GM21423 (cell line): Measurements from ENCODE around the gene METTL23.
"Not testable (repeated sequence)": the region's sequence is repeated elsewhere in the genome, so short reads cannot be mapped to it uniquely, and the experiment has no call there.

Experiments used
- ATAC-seq: cut with Tn5 transposase; IDR thresholded peaks from one replicate; pipeline ENCODE4 v1.9.1; 2021; ENCODE audit warnings: mild to moderate bottlenecking, moderate library complexity; ENCODE audit not compliant: unreplicated experiment

The METTL23 gene

GRCh38 chr17:76734080-76734840 lies 7.6 kb downstream of the METTL23 start:
- ATAC-seq = no peak

GRCh38 chr17:76735006-76735405 lies 8.4 kb downstream of the METTL23 start:
- no peak for ATAC-seq

DNA sequence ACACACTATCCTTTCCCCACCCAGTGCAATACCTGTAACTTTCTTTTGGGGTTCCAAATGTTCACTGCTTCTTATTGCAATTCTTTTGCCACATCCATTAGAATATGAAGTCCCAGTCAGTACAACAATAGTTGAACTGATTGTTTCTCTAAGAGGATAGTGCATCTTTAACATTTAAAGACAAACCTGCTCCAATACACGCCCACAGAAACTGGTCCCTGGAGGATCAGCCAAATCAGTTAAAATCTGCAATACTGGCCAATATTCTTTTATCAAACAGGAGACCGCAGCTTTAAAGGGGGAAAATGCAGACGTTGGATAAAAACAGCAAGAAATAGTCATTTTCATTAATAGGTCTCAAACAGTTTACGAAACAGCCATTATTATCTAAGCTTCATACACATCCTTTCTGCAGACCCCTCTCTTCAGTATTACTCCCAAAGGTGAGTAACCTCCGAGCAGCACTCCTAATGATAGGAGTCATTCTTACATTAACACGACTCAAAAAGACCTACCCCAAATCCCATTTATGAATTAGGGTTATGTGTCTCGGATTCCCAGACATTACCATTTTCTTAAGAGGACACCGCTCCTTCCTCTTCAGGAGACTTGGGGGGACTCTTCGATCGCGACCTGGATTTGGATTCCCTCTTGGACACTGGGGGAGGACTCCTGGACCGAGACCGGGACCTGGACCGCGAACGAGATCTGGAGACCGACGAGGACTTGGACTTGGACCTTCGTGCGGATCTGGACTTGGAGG lies 9.1 kb downstream of the METTL23 start:
- ATAC-seq = no peak

DNA sequence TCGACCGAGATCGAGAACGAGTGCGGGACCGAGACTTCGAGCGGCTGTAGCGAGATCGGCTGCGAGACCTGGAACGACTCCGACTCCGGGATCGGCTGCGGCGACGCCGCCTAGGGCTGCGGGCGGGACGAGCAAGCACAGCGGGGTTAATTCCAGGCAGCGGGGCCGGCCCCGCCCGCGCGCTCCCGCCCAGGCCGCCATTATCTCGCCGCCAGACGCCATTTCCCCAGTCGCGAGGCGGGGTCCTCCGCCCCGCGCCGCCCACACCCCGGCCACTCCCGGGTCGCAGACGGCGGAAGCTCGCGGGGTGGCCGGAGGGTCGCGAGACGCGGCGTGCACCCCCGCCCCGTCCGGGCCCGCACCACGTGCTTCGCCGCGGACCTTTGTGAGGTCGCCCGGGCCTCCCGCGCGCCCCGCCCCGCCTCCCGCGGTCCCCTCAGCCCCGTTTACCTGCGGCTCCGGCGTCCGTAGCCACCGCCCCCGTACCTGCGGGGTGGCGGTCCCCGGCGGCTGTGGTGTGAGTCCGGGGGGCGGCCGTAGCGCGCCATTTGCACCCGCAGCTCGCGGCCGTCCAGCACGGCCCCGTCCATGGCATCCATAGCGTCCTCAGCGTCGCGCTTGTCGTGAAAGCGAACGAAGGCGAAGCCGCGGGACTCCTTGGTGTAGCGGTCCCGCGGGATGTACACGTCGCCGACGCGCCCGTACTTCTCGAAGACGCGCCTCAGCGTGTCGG lies 9.9 kb downstream of the METTL23 start:
- peak; percentile 15 for ATAC-seq

- peak; percentile 68 for ATAC-seq
These were observed 10.5 kb downstream of the METTL23 start, which contains the start of gene SRSF2 for GRCh38 chr17:76737082-76737675. Gene SRSF2, minus strand, starts transcription at chr17:76737331. Its CDS starts 171 bp downstream, at chr17:76737160.

DNA sequence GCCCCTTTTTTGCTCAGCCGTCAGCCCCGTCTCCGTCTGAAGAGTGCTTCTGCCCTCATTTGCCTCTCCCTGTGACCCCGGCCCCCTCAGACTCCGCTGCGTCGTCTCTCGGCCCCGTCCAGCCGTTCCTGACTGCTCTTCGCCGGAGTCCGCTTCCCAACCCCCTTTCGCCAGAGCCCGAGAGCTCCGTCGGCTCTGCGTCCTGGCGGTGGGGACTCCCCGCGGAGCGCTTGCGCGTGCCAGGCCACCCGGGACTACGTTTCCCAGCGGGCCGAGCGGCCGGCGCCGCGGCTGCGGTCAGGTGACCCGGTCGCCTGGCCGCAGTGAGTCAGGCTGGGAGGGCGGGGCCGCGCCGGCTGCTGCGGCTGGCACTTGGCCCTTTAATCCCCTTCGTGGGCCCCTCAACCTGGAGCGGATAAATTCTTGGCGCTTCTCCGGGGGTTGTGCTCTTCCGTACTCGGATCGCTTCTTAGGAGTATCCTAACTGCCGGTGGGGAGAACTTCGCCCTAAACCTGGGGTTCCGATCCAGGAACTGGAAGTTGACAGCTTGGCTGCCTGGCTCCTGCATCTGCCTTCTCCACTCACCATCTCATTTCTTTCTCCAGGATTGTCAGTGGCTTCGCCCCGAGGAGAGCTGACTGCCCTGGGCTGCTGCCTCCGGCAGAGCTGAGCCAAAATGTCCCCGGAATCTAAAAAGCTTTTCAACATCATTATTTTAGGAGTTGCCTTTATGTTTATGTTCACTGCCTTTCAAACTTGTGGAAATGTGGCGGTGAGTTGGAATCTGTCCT lies 11.2 kb downstream of the METTL23 start, which contains the start of gene MFSD11:
MFSD11 (plus strand) TSS at position 444 of the 792 bp plus-strand sequence; CDS start at position 678, 234 bp downstream.
- peak; percentile 51 for ATAC-seq

GRCh38 chr17:76738468-76738850 lies 11.8 kb downstream of the METTL23 start:
- no peak for ATAC-seq

DNA sequence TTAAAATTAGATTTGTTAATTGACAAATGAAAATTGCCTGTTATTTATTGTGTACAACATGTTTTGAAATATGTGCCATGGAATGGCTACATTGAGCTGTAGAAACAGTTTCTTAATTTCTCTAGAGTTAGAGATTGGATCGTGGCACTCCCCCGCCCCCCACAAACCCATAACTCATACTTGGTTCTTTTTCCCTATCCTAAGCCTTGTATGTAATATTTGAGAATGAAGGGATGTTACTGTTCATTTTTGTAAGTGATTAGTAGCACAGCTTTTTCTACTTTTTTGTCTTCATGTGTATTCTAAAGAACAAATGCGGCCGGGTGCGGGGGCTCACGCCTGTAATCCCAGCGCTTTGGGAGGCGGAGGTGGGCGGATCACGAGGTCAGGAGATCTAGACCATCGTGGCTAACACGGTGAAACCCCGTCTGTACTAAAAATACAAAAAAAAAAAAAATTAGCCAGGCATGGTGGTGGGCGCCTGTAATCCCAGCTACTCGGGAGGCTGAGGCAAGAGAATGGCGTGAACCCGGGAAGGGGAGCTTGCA lies 13.0 kb downstream of the METTL23 start:
- ATAC-seq = not testable (repeated sequence)

- ATAC-seq = no peak
These were observed 13.9 kb downstream of the METTL23 start for GRCh38 chr17:76740329-76741118.

- ATAC-seq = no peak
These were observed 16.3 kb downstream of the METTL23 start for GRCh38 chr17:76742958-76743357.

GRCh38 chr17:76744747-76745146 lies 18.1 kb downstream of the METTL23 start:
- ATAC-seq = no peak

DNA sequence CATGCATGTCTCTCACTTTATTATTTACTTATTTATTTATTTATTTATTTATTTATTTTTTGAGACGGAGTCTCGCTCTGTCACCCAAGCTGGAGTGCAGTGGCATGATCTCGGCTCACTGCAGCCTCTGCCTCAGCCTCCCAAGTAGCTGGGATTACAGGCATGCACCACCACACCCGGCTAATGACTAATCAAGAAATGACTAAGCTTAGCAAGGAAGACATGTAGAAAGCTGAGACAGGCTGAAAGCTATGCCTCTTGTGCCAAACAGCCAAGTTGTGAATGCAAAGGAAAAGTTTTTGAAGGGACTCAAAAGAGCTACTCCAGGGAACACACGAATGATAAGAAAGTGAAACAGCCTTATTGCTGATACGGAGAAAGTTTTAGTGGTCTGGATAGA lies 19.1 kb downstream of the METTL23 start:
- not testable (repeated sequence) for ATAC-seq

DNA sequence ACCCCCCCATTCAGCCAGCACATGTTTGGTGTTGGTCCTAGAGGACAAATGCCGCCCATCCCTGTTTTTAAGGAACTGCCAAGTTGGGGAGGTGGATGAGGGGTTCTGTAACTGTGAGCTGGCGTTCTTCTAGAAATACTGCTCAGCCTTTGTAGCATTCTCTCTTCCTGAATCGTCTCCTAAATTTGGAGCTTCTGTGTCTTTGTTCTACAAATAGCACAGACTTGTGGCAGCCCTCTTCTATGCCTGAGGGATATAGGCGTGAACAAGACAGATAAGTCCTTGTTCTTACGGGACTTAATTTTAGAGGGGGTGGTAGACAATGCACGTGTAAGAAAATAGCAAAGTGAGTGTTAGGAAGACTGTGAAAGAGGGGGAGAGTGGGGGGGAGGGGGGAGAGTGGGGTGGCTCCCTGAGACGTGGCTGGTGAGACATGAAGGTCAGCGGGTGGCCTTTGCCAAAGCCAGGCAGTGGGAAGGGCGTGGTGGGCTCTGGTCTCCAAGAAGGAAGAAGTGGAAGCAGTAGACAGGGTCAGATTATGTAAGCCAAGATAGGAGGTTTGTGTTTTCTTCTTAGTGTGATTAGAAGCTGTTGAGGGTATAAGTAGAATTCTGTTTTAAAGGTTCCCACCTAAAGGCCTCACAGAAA lies 21.2 kb downstream of the METTL23 start:
- ATAC-seq = no peak

GRCh38 chr17:76748657-76749056 lies 22.0 kb downstream of the METTL23 start:
- no peak for ATAC-seq

DNA sequence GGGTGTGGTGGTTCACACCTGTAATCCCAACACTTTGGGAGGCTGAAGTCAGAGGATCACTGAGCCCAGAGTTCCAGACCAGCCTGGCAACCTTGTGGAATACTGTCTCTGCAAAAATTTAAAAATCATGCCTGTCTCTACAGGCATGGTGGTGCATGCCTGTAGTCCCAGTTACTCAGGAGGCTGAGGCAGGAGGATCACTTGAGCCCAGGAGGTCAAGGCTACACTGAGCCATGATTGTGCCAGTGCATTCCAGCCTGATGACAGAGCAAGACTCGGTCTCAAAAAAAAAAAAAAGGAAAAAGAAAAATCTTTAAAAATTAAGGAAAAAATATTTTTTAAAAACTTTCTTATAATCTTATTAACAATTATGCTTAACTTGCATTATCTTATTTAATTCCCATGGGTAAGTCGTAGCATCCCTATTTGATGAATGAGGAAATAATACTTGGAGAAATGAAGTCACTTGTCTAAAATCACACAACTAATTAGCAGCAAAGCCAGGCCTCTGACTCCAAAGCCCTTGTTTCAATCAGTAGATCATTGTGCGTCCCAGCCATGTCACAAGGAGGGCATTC lies 24.9 kb downstream of the METTL23 start:
- ATAC-seq = no peak

GRCh38 chr17:76752006-76752405 lies 25.4 kb downstream of the METTL23 start:
- no peak for ATAC-seq

DNA sequence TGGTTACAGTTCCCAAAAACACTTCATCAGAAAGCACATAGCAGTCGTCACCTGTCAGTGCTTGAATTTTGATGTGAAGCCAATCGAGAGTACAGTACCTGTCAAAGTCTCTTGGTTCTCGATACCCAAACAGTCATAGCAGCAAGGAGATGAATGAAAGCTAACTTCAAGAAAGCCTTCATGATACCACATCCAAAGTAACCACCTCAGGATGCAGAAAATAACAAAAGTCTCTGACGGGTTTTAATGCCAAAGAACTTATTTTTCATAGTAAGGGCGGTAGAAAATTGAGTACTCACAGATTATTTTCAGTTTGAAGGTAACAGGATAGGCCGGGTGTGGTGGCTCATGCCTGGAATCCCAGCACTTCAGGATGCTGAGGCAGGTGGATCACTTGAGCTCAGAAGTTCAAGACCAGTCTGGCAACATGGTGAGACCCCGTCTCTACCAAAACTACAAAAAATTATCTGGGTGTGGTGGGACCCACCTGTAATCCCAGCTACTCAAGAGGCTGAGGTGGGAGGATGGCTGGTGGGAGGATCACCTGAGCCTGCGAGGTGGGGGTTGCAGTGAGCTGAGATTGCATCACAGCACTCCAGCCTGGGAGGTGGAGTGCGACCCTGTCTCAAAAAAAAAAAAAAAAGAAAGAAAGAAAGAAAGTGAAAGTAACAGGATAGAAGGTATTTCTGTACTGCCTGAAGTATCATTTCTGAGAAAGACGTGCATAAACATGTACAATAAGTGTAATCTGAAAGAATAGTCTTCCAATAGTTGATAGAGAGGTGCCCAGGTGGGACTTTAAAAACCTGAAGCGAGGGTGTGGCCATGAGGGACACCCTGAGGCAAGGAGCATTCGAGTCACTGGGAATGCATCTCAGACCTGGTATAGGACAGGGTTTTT lies 26.7 kb downstream of the METTL23 start:
- ATAC-seq = no peak
